HEK293 (cell line): ENCODE data around the gene BMPR1A.

ENCODE experiments used
- GLI2 ChIP-seq: fragments of 450-650 bp; formaldehyde crosslinking; IDR thresholded peaks from 2 replicates; pipeline ENCODE4; 2017; ENCODE audit warnings: missing biosample characterization, missing genetic modification characterization, low read depth, borderline replicate concordance
- KLF1 ChIP-seq: fragments of 450-650 bp; formaldehyde crosslinking; IDR thresholded peaks from 2 replicates; pipeline ENCODE4 v1.5.1; 2016; ENCODE audit warnings: missing biosample characterization, missing genetic modification characterization
- PRDM4 ChIP-seq: fragments of 450-650 bp; formaldehyde crosslinking; IDR thresholded peaks from 2 replicates; pipeline ENCODE4 v1.5.1; 2017; ENCODE audit warnings: missing biosample characterization, missing genetic modification characterization
- REST ChIP-seq: fragments of 450-650 bp; formaldehyde crosslinking; IDR thresholded peaks from 2 replicates; pipeline ENCODE4 v1.5.1; 2016; ENCODE audit warnings: missing biosample characterization, missing genetic modification characterization
- SCRT2 ChIP-seq: fragments of 450-650 bp; formaldehyde crosslinking; IDR thresholded peaks from 2 replicates; pipeline ENCODE4 v1.5.1; 2016; ENCODE audit warnings: missing biosample characterization, missing genetic modification characterization
- ZBTB26 ChIP-seq: fragments of 450-650 bp; formaldehyde crosslinking; optimal IDR thresholded peaks from 2 replicates; pipeline ENCODE3; 2016; ENCODE audit warnings: missing biosample characterization, mild to moderate bottlenecking, missing genetic modification characterization
- ZBTB48 ChIP-seq: fragments of 450-650 bp; formaldehyde crosslinking; IDR thresholded peaks from 2 replicates; pipeline ENCODE4 v1.5.1; 2016; ENCODE audit warnings: missing biosample characterization, missing genetic modification characterization
- ZBTB8A ChIP-seq: fragments of 450-650 bp; formaldehyde crosslinking; IDR thresholded peaks from 2 replicates; pipeline ENCODE4 v1.5.1; 2016; ENCODE audit warnings: missing biosample characterization, missing genetic modification characterization
- ZNF157 ChIP-seq: fragments of 450-650 bp; formaldehyde crosslinking; IDR thresholded peaks from 2 replicates; pipeline ENCODE4 v1.5.1; 2016; ENCODE audit warnings: missing biosample characterization, missing genetic modification characterization
- ZNF16 ChIP-seq: fragments of 450-650 bp; formaldehyde crosslinking; IDR thresholded peaks from 2 replicates; pipeline ENCODE4 v1.5.1; 2016; ENCODE audit warnings: low read depth, missing biosample characterization, missing genetic modification characterization
- ZNF223 ChIP-seq: fragments of 450-650 bp; formaldehyde crosslinking; IDR thresholded peaks from 2 replicates; pipeline ENCODE4 v1.5.1; 2016; ENCODE audit warnings: missing biosample characterization, missing genetic modification characterization
- ZNF292 ChIP-seq: fragments of 450-650 bp; formaldehyde crosslinking; IDR thresholded peaks from 2 replicates; pipeline ENCODE4 v1.5.1; 2016; ENCODE audit warnings: low read depth, missing biosample characterization, missing genetic modification characterization, borderline replicate concordance
- ZNF302 ChIP-seq: fragments of 450-650 bp; formaldehyde crosslinking; IDR thresholded peaks from 2 replicates; pipeline ENCODE4 v1.5.1; 2016; ENCODE audit warnings: missing biosample characterization, missing genetic modification characterization, low read depth
- ZNF341 ChIP-seq: fragments of 450-650 bp; formaldehyde crosslinking; IDR thresholded peaks from 2 replicates; pipeline ENCODE4; 2016; ENCODE audit warnings: low read depth, missing biosample characterization, missing genetic modification characterization
- ZNF366 ChIP-seq: fragments of 450-650 bp; formaldehyde crosslinking; conservative IDR thresholded peaks from 2 replicates; pipeline ENCODE4 v1.5.1; 2016; ENCODE audit warnings: missing biosample characterization, missing genetic modification characterization
- ZNF423 ChIP-seq: fragments of 450-650 bp; formaldehyde crosslinking; IDR thresholded peaks from 2 replicates; pipeline ENCODE4 v1.5.1; 2016; ENCODE audit warnings: missing biosample characterization, missing genetic modification characterization
- ZNF501 ChIP-seq: fragments of 450-650 bp; formaldehyde crosslinking; IDR thresholded peaks from 2 replicates; pipeline ENCODE4 v1.5.1; 2016; ENCODE audit warnings: missing biosample characterization, missing genetic modification characterization
- ZNF580 ChIP-seq: fragments of 450-650 bp; formaldehyde crosslinking; IDR thresholded peaks from 2 replicates; pipeline ENCODE4 v1.5.1; 2016; ENCODE audit warnings: missing biosample characterization, missing genetic modification characterization
- ZNF585B ChIP-seq: fragments of 450-650 bp; formaldehyde crosslinking; IDR thresholded peaks from 2 replicates; pipeline ENCODE4 v1.5.1; 2016; ENCODE audit warnings: missing biosample characterization, missing genetic modification characterization
- ZNF600 ChIP-seq: fragments of 450-650 bp; formaldehyde crosslinking; IDR thresholded peaks from 2 replicates; pipeline ENCODE4 v1.5.1; 2016; ENCODE audit warnings: missing biosample characterization, missing genetic modification characterization
- TF ChIP-seq, protein P1 (sequence below): sonication (generic); formaldehyde crosslinking; IDR thresholded peaks from 2 replicates; pipeline ENCODE4 v1.8.1; 2022; ENCODE audit warnings: mild to moderate bottlenecking, moderate library complexity, missing genetic modification reagents
- TF ChIP-seq, protein P2 (sequence below): fragments of 450-650 bp; formaldehyde crosslinking; IDR thresholded peaks from 2 replicates; pipeline ENCODE4 v1.5.1; 2016; ENCODE audit warnings: missing biosample characterization, missing genetic modification characterization
- TF ChIP-seq, protein P3 (sequence below): fragments of 450-650 bp; formaldehyde crosslinking; conservative IDR thresholded peaks from 2 replicates; pipeline ENCODE4 v1.5.1; 2016; ENCODE audit warnings: low read depth, missing biosample characterization, missing genetic modification characterization

BMPR1A gene

GRCh38 chr10:86757113-86757972, 924 bp downstream of the BMPR1A start (continued):
- TF ChIP-seq REST (tag by site-specific recombination) (peak; percentile 10; the same call in 1 of the 2 replicates), GLI2 (tag by site-specific recombination) (no peak), ZNF585B (tag by site-specific recombination) (no peak), ZNF423 (tag by site-specific recombination) (no peak), ZNF580 (tag by site-specific recombination) (no peak), ZNF157 (tag by site-specific recombination) (no peak), KLF1 (tag by site-specific recombination) (no peak), ZNF302 (tag by site-specific recombination) (no peak), ZNF366 (tag by site-specific recombination) (peak; percentile 74), ZBTB48 (tag by site-specific recombination) (peak; percentile 40; the same call in 1 of the 2 replicates), ZBTB26 (tag by site-specific recombination) (peak; percentile 64), ZBTB8A (tag by site-specific recombination) (no peak), PRDM4 (tag by site-specific recombination) (peak; percentile 26; the same call in 1 of the 2 replicates), SCRT2 (tag by site-specific recombination) (peak; percentile 97), ZNF501 (tag by site-specific recombination) (0 out of 2 replicates have a peak, but pooled peaks have one; percentile 43), ZNF223 (tag by site-specific recombination) (peak; percentile 82), ZNF292 (tag by site-specific recombination) (no peak), ZNF600 (tag by site-specific recombination) (peak; percentile 62; the same call in 1 of the 2 replicates), ZNF341 (tag by site-specific recombination) (peak; percentile 89), ZNF16 (tag by site-specific recombination) (no peak)
- TF ChIP-seq, protein P1, sequence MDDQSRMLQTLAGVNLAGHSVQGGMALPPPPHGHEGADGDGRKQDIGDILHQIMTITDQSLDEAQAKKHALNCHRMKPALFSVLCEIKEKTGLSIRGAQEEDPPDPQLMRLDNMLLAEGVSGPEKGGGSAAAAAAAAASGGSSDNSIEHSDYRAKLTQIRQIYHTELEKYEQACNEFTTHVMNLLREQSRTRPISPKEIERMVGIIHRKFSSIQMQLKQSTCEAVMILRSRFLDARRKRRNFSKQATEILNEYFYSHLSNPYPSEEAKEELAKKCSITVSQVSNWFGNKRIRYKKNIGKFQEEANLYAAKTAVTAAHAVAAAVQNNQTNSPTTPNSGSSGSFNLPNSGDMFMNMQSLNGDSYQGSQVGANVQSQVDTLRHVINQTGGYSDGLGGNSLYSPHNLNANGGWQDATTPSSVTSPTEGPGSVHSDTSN (CRISPR knock-in tag), result no peak
- TF ChIP-seq, protein P2, sequence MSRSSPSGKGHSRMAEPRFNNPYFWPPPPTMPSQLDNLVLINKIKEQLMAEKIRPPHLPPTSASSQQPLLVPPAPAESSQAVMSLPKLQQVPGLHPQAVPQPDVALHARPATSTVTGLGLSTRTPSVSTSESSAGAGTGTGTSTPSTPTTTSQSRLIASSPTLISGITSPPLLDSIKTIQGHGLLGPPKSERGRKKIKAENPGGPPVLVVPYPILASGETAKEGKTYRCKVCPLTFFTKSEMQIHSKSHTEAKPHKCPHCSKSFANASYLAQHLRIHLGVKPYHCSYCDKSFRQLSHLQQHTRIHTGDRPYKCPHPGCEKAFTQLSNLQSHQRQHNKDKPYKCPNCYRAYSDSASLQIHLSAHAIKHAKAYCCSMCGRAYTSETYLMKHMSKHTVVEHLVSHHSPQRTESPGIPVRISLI (tag by site-specific recombination), result peak; percentile 79; the same call in 1 of the 2 replicates
- TF ChIP-seq, protein P3, sequence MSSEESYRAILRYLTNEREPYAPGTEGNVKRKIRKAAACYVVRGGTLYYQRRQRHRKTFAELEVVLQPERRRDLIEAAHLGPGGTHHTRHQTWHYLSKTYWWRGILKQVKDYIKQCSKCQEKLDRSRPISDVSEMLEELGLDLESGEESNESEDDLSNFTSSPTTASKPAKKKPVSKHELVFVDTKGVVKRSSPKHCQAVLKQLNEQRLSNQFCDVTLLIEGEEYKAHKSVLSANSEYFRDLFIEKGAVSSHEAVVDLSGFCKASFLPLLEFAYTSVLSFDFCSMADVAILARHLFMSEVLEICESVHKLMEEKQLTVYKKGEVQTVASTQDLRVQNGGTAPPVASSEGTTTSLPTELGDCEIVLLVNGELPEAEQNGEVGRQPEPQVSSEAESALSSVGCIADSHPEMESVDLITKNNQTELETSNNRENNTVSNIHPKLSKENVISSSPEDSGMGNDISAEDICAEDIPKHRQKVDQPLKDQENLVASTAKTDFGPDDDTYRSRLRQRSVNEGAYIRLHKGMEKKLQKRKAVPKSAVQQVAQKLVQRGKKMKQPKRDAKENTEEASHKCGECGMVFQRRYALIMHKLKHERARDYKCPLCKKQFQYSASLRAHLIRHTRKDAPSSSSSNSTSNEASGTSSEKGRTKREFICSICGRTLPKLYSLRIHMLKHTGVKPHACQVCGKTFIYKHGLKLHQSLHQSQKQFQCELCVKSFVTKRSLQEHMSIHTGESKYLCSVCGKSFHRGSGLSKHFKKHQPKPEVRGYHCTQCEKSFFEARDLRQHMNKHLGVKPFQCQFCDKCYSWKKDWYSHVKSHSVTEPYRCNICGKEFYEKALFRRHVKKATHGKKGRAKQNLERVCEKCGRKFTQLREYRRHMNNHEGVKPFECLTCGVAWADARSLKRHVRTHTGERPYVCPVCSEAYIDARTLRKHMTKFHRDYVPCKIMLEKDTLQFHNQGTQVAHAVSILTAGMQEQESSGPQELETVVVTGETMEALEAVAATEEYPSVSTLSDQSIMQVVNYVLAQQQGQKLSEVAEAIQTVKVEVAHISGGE (tag by site-specific recombination), result 0 out of 2 replicates have a peak, but pooled peaks have one; percentile 28
